ENCODE results near the gene FADS1. TPM values are rescaled to one million over a fixed set of nuclear protein-coding genes. Genes with fewer than 3 reads are reported as not detected.

Gene FADS1
- total and polyA plus RNA-seq, 2 of the 8 experiments (the other 6 are each of a cell fraction or from before 2014, with no cell fraction given): 115 to 141 TPM

DNA sequence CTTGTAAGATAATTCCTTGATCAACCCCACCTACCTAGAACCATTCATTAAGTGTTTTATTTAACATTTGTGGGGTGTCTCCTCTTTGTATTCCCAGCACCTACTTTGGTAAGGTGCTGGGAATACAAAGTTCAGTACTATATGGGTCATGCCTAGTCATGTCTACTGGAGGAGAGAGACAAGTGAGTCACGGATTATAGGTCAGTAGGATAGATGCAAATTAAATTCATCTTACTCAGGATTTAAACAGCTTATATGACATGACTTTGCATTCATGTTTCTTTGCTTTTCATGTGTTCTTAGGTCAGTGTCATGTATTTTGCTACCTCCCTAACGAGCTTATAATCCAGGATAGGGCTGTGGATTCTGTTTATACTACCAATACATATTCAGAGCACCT is 3.4 kb upstream of the FADS1 start:
- Histone ChIP-seq H3K4me2 (ENCODE audit: insufficient read depth in 1 of 2, low read depth in 2 of 2, low read length in 2 of 2) (no peak overlapping the region), H4K91ac (replicated peaks; ENCODE audit: insufficient read length, low read length) (no peak overlapping the region), H3K79me2 (ENCODE audit: control insufficient read depth in 1 of 2, insufficient read depth in 2 of 2, low read length in 2 of 2) (peaks cover 0 to 30% of the 10 kb centered on the region in 2 experiments; a peak in 2 of 4 replicates), H2BK20ac (ENCODE audit: low read length) (no peak overlapping the region), H3K18ac (ENCODE audit: extremely low read depth, low read length) (no peak overlapping the region), H3K23ac (ENCODE audit: insufficient read length) (no peak overlapping the region), H2AK5ac (ENCODE audit: low read depth, low read length) (no peak overlapping the region), H3K27me3 (replicated peaks in 1 of 4; ENCODE audit: control insufficient read depth in 3 of 4, extremely low read depth in 1 of 4, insufficient read depth in 3 of 4, low read length in 3 of 4) (no peaks in the 10 kb centered on the region), H3K4me1 (replicated peaks in 1 of 4; ENCODE audit: control insufficient read depth in 3 of 4, insufficient read depth in 4 of 4, low read length in 3 of 4) (peaks cover 0 to 5% (median 4%) of the 10 kb centered on the region in 4 experiments; a peak in 5 of 7 replicates), H4K20me1 (replicated peaks in 1 of 2; ENCODE audit: control insufficient read depth in 1 of 2, insufficient read depth in 2 of 2, low read length in 2 of 2) (no peaks in the 10 kb centered on the region), H3K23me2 (ENCODE audit: low read depth, low read length) (peaks cover 5% of the 10 kb centered on the region; the same call in 1 of the 2 replicates), H3K14ac (ENCODE audit: insufficient read length) (no peak overlapping the region), H3K4me3 (ENCODE audit: extremely low read depth in 1 of 4, insufficient read depth in 2 of 4, low read depth in 3 of 4, low read length in 4 of 4) (no peak overlapping the region), H3K56ac (replicated peaks; ENCODE audit: insufficient read length, low read depth, low read length) (no peak overlapping the region), H3K9ac (replicated peaks in 1 of 4; ENCODE audit: extremely low read depth in 1 of 4, low read depth in 3 of 4, low read length in 3 of 4) (no peak overlapping the region), H2BK12ac (ENCODE audit: low read depth, low read length) (no peak overlapping the region), H3K27ac (ENCODE audit: low read depth, low read length) (no peak overlapping the region), H4K8ac (ENCODE audit: extremely low read depth, insufficient read depth, low read length) (no peak overlapping the region), H2AFZ (ENCODE audit: low read length) (no peak overlapping the region), H3K36me3 (ENCODE audit: control insufficient read depth in 2 of 4, insufficient read depth in 4 of 4, low read length in 3 of 4) (0 out of 8 replicates have a peak, but pooled peaks cover 0 to 3% (median 0%) of the 10 kb centered on the region in 4 experiments), H2BK5ac (ENCODE audit: low read depth, low read length) (no peak overlapping the region), H3K4ac (replicated peaks; ENCODE audit: insufficient read length, low read depth, low read length) (no peak overlapping the region), H4K5ac (ENCODE audit: insufficient read length, low read depth, low read length) (no peak overlapping the region), H3K79me1 (ENCODE audit: low read depth, low read length) (no peaks in the 10 kb centered on the region; the same call in 1 of the 2 replicates), H2BK15ac (ENCODE audit: low read length) (no peak overlapping the region), H2BK120ac (replicated peaks; ENCODE audit: low read depth, low read length) (no peak overlapping the region), H3K9me3 (ENCODE audit: insufficient read depth in 2 of 2, low read depth in 1 of 2, low read length in 1 of 2) (no peaks in the 10 kb centered on the region)
- no peak for DNase-seq (ENCODE audit: low read depth in 1 of 2, low spot score in 2 of 2)
- FAIRE-seq: no peak
- POLR2A ChIA-PET (ENCODE audit: partially characterized antibody): interaction anchor here (13.1 to 16.2 kb wide), 2 partner anchors 8 to 22 kb away, joined by 210 to 354 read pairs; partner anchors contain the start of genes FADS2, FEN1 and TMEM258
- 93% methylated on average over 2 of the region's 2 CpGs; no CpG with 5 or more reads in 1 of the 2 experiments for WGBS, 2 experiments (ENCODE audit: extremely low coverage in 1 of 2, insufficient coverage in 1 of 2, insufficient read length in 1 of 2, insufficient replicate concordance in 2 of 2, low coverage in 1 of 2, low lambda C conversion rate in 2 of 2, missing lambda C conversion rate in 1 of 2)
- CTCF ChIA-PET (ENCODE audit: partially characterized antibody): interaction anchor here (1.0 to 1.3 kb wide), 4 partner anchors 9 to 261 kb away, joined by 3 to 4 read pairs (median 4); no protein-coding TSS in a partner anchor
- no peak for TF ChIP-seq RNF2 (IDR thresholded peaks at IDR 0.05; ENCODE audit: borderline replicate concordance, low read depth, low read length, missing control alignments, poor library complexity, severe bottlenecking)
- no peak for TF ChIP-seq CTBP2 (IDR thresholded peaks at IDR 0.05; ENCODE audit: borderline replicate concordance, insufficient read depth, insufficient read length, low read length)
- TF ChIP-seq NANOG (IDR thresholded peaks at IDR 0.05; ENCODE audit: insufficient read depth, low read depth, low read length, poor library complexity, severe bottlenecking): no peak
- no peak for TF ChIP-seq POU5F1 (IDR thresholded peaks at IDR 0.05; ENCODE audit: low read depth, low read length)
- no peak for TF ChIP-seq POLR2A (IDR thresholded peaks at IDR 0.05; ENCODE audit: control extremely low read depth in 1 of 2, low read depth in 2 of 2, low read length in 2 of 2)
- TF ChIP-seq GTF2F1 (IDR thresholded peaks at IDR 0.05; ENCODE audit: borderline replicate concordance, low read depth, low read length): no peak
- no peak for TF ChIP-seq TCF12 (IDR thresholded peaks at IDR 0.05; ENCODE audit: low read depth, low read length)
- no peak for TF ChIP-seq CHD1 (IDR thresholded peaks at IDR 0.05; ENCODE audit: low read depth, low read length)
